ENCODE data around the gene SRPX.

The SRPX gene

DNA sequence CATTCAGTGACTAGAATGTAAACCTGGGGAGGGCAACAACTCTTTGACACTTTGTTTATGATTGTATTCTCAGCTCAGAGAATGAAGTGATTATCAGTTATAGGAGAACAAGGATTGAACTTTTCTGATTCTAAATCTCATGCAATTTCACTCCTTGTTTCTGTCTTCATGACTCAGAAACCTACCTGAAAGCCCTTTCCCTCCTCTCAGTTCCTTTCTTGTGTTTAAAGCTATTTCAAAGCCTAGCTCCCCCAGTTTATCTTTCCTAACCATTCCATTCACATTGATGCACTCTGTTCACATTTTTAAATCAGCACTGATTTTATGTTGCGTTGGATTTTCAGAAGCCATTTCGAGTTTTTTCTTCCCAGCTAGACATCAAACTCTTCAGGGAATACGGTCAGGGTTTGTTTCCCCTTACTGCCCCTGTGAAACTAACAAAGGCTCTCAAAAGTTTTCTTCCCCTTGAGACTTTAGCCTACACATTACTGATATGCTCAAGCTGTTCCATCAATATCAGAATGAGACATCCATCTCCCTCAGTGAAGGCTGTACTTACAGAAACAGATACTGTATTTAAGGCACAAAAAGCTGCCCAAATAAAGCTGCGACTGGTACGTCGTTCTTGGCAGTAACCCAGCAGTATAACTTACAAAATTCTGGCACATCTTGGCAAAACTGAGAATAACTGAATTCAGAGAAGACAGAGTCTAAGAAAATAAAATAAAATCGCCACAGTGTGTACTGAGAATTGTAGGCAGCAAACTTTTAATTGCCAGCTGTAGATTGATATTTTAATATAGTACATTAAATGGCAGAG is 31.0 kb downstream of the SRPX start:
- Histone ChIP-seq H3K36me3 (ENCODE audit: control insufficient read depth in 1 of 2, insufficient read depth in 2 of 2, low read depth in 1 of 2, low read length in 2 of 2) (peaks cover 0 to 12% of the 10 kb centered on the region in 2 experiments), H3K4me1 (ENCODE audit: control insufficient read depth, insufficient read depth, low read depth, low read length) (no peaks in the 10 kb centered on the region), H3K14ac (ENCODE audit: low read length in 2 of 2) (no peak overlapping the region), H4K8ac (ENCODE audit: low read length) (no peak overlapping the region), H3K9ac (ENCODE audit: low read length) (no peak overlapping the region), H2AK5ac (ENCODE audit: low read length, severe bottlenecking) (no peak overlapping the region), H3K4me3 (ENCODE audit: insufficient read depth in 1 of 2, low read depth in 1 of 2, low read length in 2 of 2) (no peak overlapping the region), H4K91ac (ENCODE audit: low read length) (no peak overlapping the region), H3K27me3 (ENCODE audit: control insufficient read depth in 1 of 2, insufficient read depth in 1 of 2, low read length in 2 of 2) (peaks cover 0 to 2% of the 10 kb centered on the region in 2 experiments), H3K9me3 (ENCODE audit: control insufficient read depth, low read length) (no peaks in the 10 kb centered on the region), H3K23ac (ENCODE audit: low read length in 2 of 2) (no peak overlapping the region), H3K18ac (ENCODE audit: low read depth in 1 of 2, low read length in 2 of 2) (no peak overlapping the region), H2BK120ac (ENCODE audit: low read depth, low read length) (no peak overlapping the region), H3K27ac (ENCODE audit: low read length, poor library complexity, severe bottlenecking) (no peak overlapping the region), H2BK12ac (ENCODE audit: low read length in 2 of 2) (no peak overlapping the region), H3K4ac (ENCODE audit: low read depth in 1 of 2, low read length in 2 of 2) (no peak overlapping the region), H2AFZ (ENCODE audit: low read depth, low read length) (no peak overlapping the region), H2BK5ac (ENCODE audit: low read depth, low read length, poor library complexity, severe bottlenecking) (no peak overlapping the region), H2BK15ac (ENCODE audit: low read depth, poor library complexity, severe bottlenecking) (no peak overlapping the region), H3K79me1 (replicated peaks; ENCODE audit: low read length, poor library complexity, severe bottlenecking) (peaks cover 6% of the 10 kb centered on the region), H3K4me2 (ENCODE audit: low read length, poor library complexity, severe bottlenecking) (no peak overlapping the region)
- 87% methylated on average over 4 of the region's 7 CpGs for WGBS
- no peak for DNase-seq

DNA sequence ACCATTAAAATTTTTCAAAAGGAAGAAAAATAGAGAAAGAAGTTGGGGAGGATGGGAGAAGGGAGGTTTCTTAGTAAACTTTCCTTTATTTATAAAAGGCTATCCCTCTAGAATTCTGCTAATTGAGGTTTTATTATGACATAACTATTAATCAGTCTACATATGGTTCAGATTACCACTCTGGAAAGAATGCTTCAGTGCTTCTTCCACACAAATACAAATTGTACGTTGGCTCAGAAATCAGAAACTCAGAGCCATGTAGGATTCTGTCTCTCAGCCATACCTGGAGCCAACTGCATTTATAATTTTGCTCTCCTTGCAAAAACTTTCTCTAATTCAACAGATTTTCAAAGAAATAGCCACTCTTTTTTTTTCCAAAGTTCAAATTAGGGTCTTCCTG is 37.1 kb downstream of the SRPX start:
- no peak overlapping the region for H3K9ac ChIP-seq (ENCODE audit: low read length)
- no peak overlapping the region for H2BK5ac ChIP-seq (ENCODE audit: low read depth, low read length, poor library complexity, severe bottlenecking)
- H2BK15ac ChIP-seq (ENCODE audit: low read depth, poor library complexity, severe bottlenecking) = no peak overlapping the region
- DNase-seq = no peak
- no peak overlapping the region for H2AFZ ChIP-seq (ENCODE audit: low read depth, low read length)
- no peak overlapping the region for H2BK120ac ChIP-seq (ENCODE audit: low read depth, low read length)
- no peak overlapping the region for H4K8ac ChIP-seq (ENCODE audit: low read length)
- no peak overlapping the region for H3K4me2 ChIP-seq (ENCODE audit: low read length, poor library complexity, severe bottlenecking)
- H2BK12ac ChIP-seq (ENCODE audit: low read length in 2 of 2) = no peak overlapping the region
- H3K27me3 ChIP-seq (ENCODE audit: control insufficient read depth in 1 of 2, insufficient read depth in 1 of 2, low read length in 2 of 2) = no peaks in the 10 kb centered on the region
- H3K27ac ChIP-seq (ENCODE audit: low read length, poor library complexity, severe bottlenecking) = no peak overlapping the region
- H3K4me3 ChIP-seq (ENCODE audit: insufficient read depth in 1 of 2, low read depth in 1 of 2, low read length in 2 of 2) = no peak overlapping the region
- no peaks in the 10 kb centered on the region for H3K9me3 ChIP-seq (ENCODE audit: control insufficient read depth, low read length)
- H3K18ac ChIP-seq (ENCODE audit: low read depth in 1 of 2, low read length in 2 of 2) = no peak overlapping the region
- H3K79me1 ChIP-seq (replicated peaks; ENCODE audit: low read length, poor library complexity, severe bottlenecking) = peaks cover 10% of the 10 kb centered on the region
- H3K4ac ChIP-seq (ENCODE audit: low read depth in 1 of 2, low read length in 2 of 2) = no peak overlapping the region
- WGBS = 98% methylated on average over 1 of the region's 1 CpG
- H3K23ac ChIP-seq (ENCODE audit: low read length in 2 of 2) = no peak overlapping the region
- no peak overlapping the region for H2AK5ac ChIP-seq (ENCODE audit: low read length, severe bottlenecking)
- peaks cover 0 to 8% of the 10 kb centered on the region in 2 experiments for H3K36me3 ChIP-seq (ENCODE audit: control insufficient read depth in 1 of 2, insufficient read depth in 2 of 2, low read depth in 1 of 2, low read length in 2 of 2)
- no peak overlapping the region for H4K91ac ChIP-seq (ENCODE audit: low read length)
- H3K14ac ChIP-seq (ENCODE audit: low read length in 2 of 2) = no peak overlapping the region
- no peaks in the 10 kb centered on the region for H3K4me1 ChIP-seq (ENCODE audit: control insufficient read depth, insufficient read depth, low read depth, low read length)

DNA sequence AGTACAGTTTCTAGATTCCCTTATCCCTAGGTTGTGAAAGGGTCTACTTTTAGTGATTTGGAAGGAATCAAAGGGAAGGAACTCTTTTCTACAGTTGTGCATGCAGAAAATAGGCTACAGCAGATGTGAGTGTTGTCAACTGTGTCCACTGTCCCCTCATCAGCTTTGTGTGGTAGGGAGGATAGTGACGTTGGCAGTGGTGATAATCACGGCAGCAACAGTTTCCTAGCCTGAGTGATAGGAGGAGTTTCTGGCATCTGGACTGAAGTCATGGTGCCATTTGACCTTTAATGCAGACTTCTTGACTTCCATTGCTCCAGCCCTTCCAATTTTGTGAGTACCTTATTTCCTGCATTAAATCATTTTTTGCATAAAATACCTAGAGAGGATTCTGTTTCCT is 39.3 kb downstream of the SRPX start:
- Histone ChIP-seq H3K18ac (ENCODE audit: low read depth in 1 of 2, low read length in 2 of 2) (no peak overlapping the region), H3K14ac (ENCODE audit: low read length in 2 of 2) (no peak overlapping the region), H3K36me3 (ENCODE audit: control insufficient read depth in 1 of 2, insufficient read depth in 2 of 2, low read depth in 1 of 2, low read length in 2 of 2) (peaks cover 0 to 15% of the 10 kb centered on the region in 2 experiments), H2AFZ (ENCODE audit: low read depth, low read length) (no peak overlapping the region), H2BK5ac (ENCODE audit: low read depth, low read length, poor library complexity, severe bottlenecking) (no peak overlapping the region), H3K23ac (ENCODE audit: low read length in 2 of 2) (no peak overlapping the region), H3K9ac (ENCODE audit: low read length) (no peak overlapping the region), H4K8ac (ENCODE audit: low read length) (no peak overlapping the region), H3K27me3 (ENCODE audit: control insufficient read depth in 1 of 2, insufficient read depth in 1 of 2, low read length in 2 of 2) (no peaks in the 10 kb centered on the region), H3K79me1 (replicated peaks; ENCODE audit: low read length, poor library complexity, severe bottlenecking) (peaks cover 10% of the 10 kb centered on the region), H3K4ac (ENCODE audit: low read depth in 1 of 2, low read length in 2 of 2) (no peak overlapping the region), H3K4me1 (ENCODE audit: control insufficient read depth, insufficient read depth, low read depth, low read length) (no peaks in the 10 kb centered on the region), H2BK12ac (ENCODE audit: low read length in 2 of 2) (no peak overlapping the region), H3K9me3 (ENCODE audit: control insufficient read depth, low read length) (no peaks in the 10 kb centered on the region), H3K4me2 (ENCODE audit: low read length, poor library complexity, severe bottlenecking) (no peak overlapping the region), H2AK5ac (ENCODE audit: low read length, severe bottlenecking) (no peak overlapping the region), H3K4me3 (ENCODE audit: insufficient read depth in 1 of 2, low read depth in 1 of 2, low read length in 2 of 2) (no peak overlapping the region), H2BK15ac (ENCODE audit: low read depth, poor library complexity, severe bottlenecking) (no peak overlapping the region), H4K91ac (ENCODE audit: low read length) (no peak overlapping the region), H3K27ac (ENCODE audit: low read length, poor library complexity, severe bottlenecking) (no peak overlapping the region), H2BK120ac (ENCODE audit: low read depth, low read length) (no peak overlapping the region)
- DNase-seq = no peak
- WGBS = 89% methylated on average over 2 of the region's 2 CpGs

DNA sequence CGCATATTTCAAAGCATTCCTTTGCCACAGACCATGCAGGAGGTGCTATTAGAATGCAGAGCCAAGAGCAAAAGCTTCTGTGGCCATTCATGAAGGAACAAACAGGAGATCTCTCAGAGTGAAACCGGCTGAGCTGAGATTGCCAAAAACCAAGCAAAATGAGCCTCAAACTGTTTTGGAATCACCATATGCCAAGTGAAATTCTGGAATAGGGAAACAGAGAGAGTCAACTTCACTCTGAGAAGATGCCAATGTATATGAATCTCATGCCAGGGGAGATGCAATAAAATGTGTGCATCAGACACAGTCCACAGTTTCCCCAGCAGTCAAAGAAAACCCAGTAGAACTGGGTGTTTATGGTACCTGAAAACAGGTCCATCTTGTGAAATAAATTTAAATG is 42.3 kb downstream of the SRPX start:
- no peak overlapping the region for H2BK120ac ChIP-seq (ENCODE audit: low read depth, low read length)
- H3K36me3 ChIP-seq (ENCODE audit: control insufficient read depth in 1 of 2, insufficient read depth in 2 of 2, low read depth in 1 of 2, low read length in 2 of 2) = peaks cover 0 to 22% of the 10 kb centered on the region in 2 experiments
- H3K18ac ChIP-seq (ENCODE audit: low read depth in 1 of 2, low read length in 2 of 2) = no peak overlapping the region
- no peak overlapping the region for H2AFZ ChIP-seq (ENCODE audit: low read depth, low read length)
- no peak overlapping the region for H2BK5ac ChIP-seq (ENCODE audit: low read depth, low read length, poor library complexity, severe bottlenecking)
- DNase-seq = no peak
- no peak overlapping the region for H3K4ac ChIP-seq (ENCODE audit: low read depth in 1 of 2, low read length in 2 of 2)
- H3K79me1 ChIP-seq (replicated peaks; ENCODE audit: low read length, poor library complexity, severe bottlenecking) = peaks cover 9% of the 10 kb centered on the region
- H3K14ac ChIP-seq (ENCODE audit: low read length in 2 of 2) = no peak overlapping the region
- H3K27ac ChIP-seq (ENCODE audit: low read length, poor library complexity, severe bottlenecking) = no peak overlapping the region
- no peaks in the 10 kb centered on the region for H3K9me3 ChIP-seq (ENCODE audit: control insufficient read depth, low read length)
- H3K9ac ChIP-seq (ENCODE audit: low read length) = no peak overlapping the region
- no peak overlapping the region for H4K8ac ChIP-seq (ENCODE audit: low read length)
- no peaks in the 10 kb centered on the region for H3K4me1 ChIP-seq (ENCODE audit: control insufficient read depth, insufficient read depth, low read depth, low read length)
- H3K4me3 ChIP-seq (ENCODE audit: insufficient read depth in 1 of 2, low read depth in 1 of 2, low read length in 2 of 2) = no peak overlapping the region
- 68% methylated on average over 2 of the region's 2 CpGs for WGBS
- no peak overlapping the region for H3K4me2 ChIP-seq (ENCODE audit: low read length, poor library complexity, severe bottlenecking)
- no peak overlapping the region for H2BK12ac ChIP-seq (ENCODE audit: low read length in 2 of 2)
- no peak overlapping the region for H2AK5ac ChIP-seq (ENCODE audit: low read length, severe bottlenecking)
- H4K91ac ChIP-seq (ENCODE audit: low read length) = no peak overlapping the region
- H3K27me3 ChIP-seq (ENCODE audit: control insufficient read depth in 1 of 2, insufficient read depth in 1 of 2, low read length in 2 of 2) = peaks cover 0 to 11% of the 10 kb centered on the region in 2 experiments
- H2BK15ac ChIP-seq (ENCODE audit: low read depth, poor library complexity, severe bottlenecking) = no peak overlapping the region
- H3K23ac ChIP-seq (ENCODE audit: low read length in 2 of 2) = no peak overlapping the region

Data from mesenchymal stem cell (in vitro differentiated cells and primary cell).